Nephron progenitor cell (in vitro differentiated cells): ENCODE measurements around the gene CLASRP.

Source experiments
- DNase-seq: peaks from one replicate; pipeline ENCODE4 v3.0.0; 2021
- H3K27ac Mint-ChIP-seq: 2 replicates; pipeline ENCODE4 v1.8.0; 2021; ENCODE audit warnings: mild to moderate bottlenecking, moderate library complexity, mixed read lengths
- H3K27me3 Mint-ChIP-seq: 2 replicates; pipeline ENCODE4 v1.8.0; 2021; ENCODE audit warnings: mild to moderate bottlenecking, low read depth, mixed read lengths; ENCODE audit not compliant: poor library complexity
- H3K36me3 Mint-ChIP-seq: 2 replicates; pipeline ENCODE4 v1.8.0; 2021; ENCODE audit warnings: low read depth, mixed read lengths
- H3K4me1 Mint-ChIP-seq: 2 replicates; pipeline ENCODE4 v1.8.0; 2021; ENCODE audit warnings: mixed read lengths
- H3K4me3 Mint-ChIP-seq: 2 replicates; pipeline ENCODE4 v1.8.0; 2021; ENCODE audit warnings: mild to moderate bottlenecking, moderate library complexity, mixed read lengths
- H3K9me3 Mint-ChIP-seq: 2 replicates; pipeline ENCODE4 v1.8.0; 2021; ENCODE audit warnings: mild to moderate bottlenecking, moderate library complexity, mixed read lengths
- TF ChIP-seq, protein P1 (sequence below): fragments of 200-600 bp; sonication (generic); IDR thresholded peaks from 2 replicates; pipeline ENCODE4 v1.5.0; 2021; ENCODE audit warnings: antibody characterized with exemption

The CLASRP gene

DNA sequence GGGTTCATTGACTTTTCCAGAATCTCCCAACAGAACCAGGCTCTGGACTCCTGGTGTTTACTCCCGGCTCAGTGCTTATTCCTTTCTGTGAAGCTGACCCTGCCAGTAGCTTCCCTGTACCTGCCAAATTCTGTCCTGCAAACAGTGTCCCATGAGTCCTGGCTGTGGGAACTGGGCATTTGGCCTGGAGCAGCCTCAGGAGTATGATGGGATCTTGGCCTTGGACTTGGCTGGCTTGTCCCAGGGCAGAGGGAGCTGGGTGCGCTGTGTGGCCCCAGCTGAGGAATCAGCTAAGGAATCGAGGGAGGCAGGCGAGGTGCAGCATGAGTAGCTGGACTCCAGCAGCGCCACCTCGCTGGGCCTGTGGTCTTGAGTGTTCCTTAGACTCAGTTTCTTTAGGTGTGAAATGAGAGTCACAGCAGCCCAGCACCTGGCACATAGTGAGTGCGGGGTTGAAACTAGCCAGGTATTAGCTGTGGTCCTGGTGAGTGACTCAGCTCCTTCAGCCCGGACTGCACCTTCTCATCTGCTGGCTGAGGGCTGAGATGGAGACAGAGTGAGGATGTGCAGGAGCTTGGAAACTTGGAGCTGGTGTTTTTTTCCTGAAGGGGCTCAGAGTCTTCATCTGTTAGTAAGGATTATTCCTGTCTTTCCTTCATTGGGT lies 10.4 kb downstream of the CLASRP start:
- TF ChIP-seq, protein P1, sequence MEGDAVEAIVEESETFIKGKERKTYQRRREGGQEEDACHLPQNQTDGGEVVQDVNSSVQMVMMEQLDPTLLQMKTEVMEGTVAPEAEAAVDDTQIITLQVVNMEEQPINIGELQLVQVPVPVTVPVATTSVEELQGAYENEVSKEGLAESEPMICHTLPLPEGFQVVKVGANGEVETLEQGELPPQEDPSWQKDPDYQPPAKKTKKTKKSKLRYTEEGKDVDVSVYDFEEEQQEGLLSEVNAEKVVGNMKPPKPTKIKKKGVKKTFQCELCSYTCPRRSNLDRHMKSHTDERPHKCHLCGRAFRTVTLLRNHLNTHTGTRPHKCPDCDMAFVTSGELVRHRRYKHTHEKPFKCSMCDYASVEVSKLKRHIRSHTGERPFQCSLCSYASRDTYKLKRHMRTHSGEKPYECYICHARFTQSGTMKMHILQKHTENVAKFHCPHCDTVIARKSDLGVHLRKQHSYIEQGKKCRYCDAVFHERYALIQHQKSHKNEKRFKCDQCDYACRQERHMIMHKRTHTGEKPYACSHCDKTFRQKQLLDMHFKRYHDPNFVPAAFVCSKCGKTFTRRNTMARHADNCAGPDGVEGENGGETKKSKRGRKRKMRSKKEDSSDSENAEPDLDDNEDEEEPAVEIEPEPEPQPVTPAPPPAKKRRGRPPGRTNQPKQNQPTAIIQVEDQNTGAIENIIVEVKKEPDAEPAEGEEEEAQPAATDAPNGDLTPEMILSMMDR: no peak
- DNase-seq: no peak
- Mint-ChIP-seq H3K36me3 (peaks cover 36% of the 10 kb centered on the region), H3K27ac (peak overlapping the region; percentile 82), H3K9me3 (no peaks in the 10 kb centered on the region), H3K4me1 (no peaks in the 10 kb centered on the region), H3K4me3 (no peak overlapping the region), H3K27me3 (no peaks in the 10 kb centered on the region)

- Mint-ChIP-seq H3K36me3 (peaks cover 44% of the 10 kb centered on the region), H3K4me1 (no peaks in the 10 kb centered on the region), H3K9me3 (no peaks in the 10 kb centered on the region), H3K27ac (peak overlapping the region; percentile 19), H3K27me3 (no peaks in the 10 kb centered on the region), H3K4me3 (no peak overlapping the region)
- no peak for DNase-seq
- TF ChIP-seq, protein P1: no peak
These were observed 11.2 kb downstream of the CLASRP start for GRCh38 chr19:45050036-45050435.

GRCh38 chr19:45051929-45052579 lies 13.2 kb downstream of the CLASRP start:
- no peaks in the 10 kb centered on the region for H3K9me3 Mint-ChIP-seq
- H3K4me3 Mint-ChIP-seq: no peak overlapping the region
- H3K36me3 Mint-ChIP-seq: peaks cover 38% of the 10 kb centered on the region
- H3K4me1 Mint-ChIP-seq: no peaks in the 10 kb centered on the region
- no peak for DNase-seq
- peak overlapping the region; percentile 33 for H3K27ac Mint-ChIP-seq
- no peaks in the 10 kb centered on the region for H3K27me3 Mint-ChIP-seq
- TF ChIP-seq, protein P1: no peak

- no peak overlapping the region for H3K27ac Mint-ChIP-seq
- H3K27me3 Mint-ChIP-seq: peaks cover 3% of the 10 kb centered on the region
- DNase-seq: no peak
- H3K4me1 Mint-ChIP-seq: no peaks in the 10 kb centered on the region
- TF ChIP-seq, protein P1: no peak
- peaks cover 67% of the 10 kb centered on the region for H3K36me3 Mint-ChIP-seq
- no peak overlapping the region for H3K4me3 Mint-ChIP-seq
- H3K9me3 Mint-ChIP-seq: no peaks in the 10 kb centered on the region
These were observed 18.0 kb downstream of the CLASRP start for GRCh38 chr19:45056831-45057230.

- Mint-ChIP-seq H3K36me3 (peaks cover 64% of the 10 kb centered on the region), H3K4me1 (no peaks in the 10 kb centered on the region), H3K9me3 (no peaks in the 10 kb centered on the region), H3K27ac (no peak overlapping the region), H3K4me3 (no peak overlapping the region), H3K27me3 (peaks cover 3% of the 10 kb centered on the region)
- no peak for DNase-seq
- TF ChIP-seq, protein P1: no peak
These were observed 18.6 kb downstream of the CLASRP start for GRCh38 chr19:45057444-45057843.
